GM10266 (cell line): ENCODE results near the gene MTUS2.

Experiments used
- DNase-seq: peaks from one replicate; pipeline ENCODE4 v3.0.0; 2012; ENCODE audit errors: extremely low spot score
- TF ChIP-seq, protein P1 (sequence below): IDR thresholded peaks from 2 replicates; pipeline ENCODE4 v1.5.1; 2012; ENCODE audit warnings: mild to moderate bottlenecking, low read depth; ENCODE audit not compliant: control insufficient read depth, insufficient read depth; ENCODE audit errors: missing control alignments

MTUS2 gene

DNA sequence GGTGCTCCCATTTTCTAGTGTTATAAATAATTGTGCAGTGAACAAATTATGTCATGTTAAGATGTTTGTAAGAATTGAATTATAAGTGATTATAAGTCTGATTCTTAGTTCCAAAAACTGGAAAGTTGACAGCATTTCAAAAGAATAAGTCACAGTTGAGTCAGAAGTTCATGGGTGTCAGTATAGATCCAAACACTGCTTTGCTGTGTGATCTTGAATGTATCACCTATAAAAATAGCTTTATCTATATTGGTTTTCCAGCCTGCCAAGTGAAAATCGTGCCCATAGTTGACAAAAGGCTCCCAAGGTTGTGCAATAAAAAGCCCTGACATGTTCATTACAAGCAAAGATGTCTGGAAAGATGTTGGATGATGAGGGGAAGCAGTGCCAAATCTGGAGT is 336.0 kb downstream of the MTUS2 start:
- TF ChIP-seq, protein P1, sequence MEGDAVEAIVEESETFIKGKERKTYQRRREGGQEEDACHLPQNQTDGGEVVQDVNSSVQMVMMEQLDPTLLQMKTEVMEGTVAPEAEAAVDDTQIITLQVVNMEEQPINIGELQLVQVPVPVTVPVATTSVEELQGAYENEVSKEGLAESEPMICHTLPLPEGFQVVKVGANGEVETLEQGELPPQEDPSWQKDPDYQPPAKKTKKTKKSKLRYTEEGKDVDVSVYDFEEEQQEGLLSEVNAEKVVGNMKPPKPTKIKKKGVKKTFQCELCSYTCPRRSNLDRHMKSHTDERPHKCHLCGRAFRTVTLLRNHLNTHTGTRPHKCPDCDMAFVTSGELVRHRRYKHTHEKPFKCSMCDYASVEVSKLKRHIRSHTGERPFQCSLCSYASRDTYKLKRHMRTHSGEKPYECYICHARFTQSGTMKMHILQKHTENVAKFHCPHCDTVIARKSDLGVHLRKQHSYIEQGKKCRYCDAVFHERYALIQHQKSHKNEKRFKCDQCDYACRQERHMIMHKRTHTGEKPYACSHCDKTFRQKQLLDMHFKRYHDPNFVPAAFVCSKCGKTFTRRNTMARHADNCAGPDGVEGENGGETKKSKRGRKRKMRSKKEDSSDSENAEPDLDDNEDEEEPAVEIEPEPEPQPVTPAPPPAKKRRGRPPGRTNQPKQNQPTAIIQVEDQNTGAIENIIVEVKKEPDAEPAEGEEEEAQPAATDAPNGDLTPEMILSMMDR = no peak
- DNase-seq = no peak

DNA sequence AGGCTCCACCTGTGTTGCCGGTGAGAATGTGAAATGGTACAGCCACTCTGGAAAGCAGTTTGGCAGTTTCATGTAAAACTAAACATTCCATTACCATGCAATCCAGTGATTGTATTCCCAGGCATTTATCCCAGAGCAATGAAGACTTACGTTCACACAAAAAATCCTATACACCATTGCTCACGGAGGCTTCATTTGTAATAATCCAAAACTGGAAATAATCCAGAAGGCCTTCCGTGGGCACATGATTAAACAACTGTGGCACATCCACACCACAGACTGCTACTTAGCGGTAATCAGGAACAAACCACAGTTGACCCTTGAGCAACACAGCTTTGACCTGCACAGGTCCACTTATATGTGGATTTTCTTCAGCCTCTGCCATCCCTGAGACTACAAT is 339.7 kb downstream of the MTUS2 start:
- DNase-seq = no peak
- TF ChIP-seq, protein P1 = no peak

DNA sequence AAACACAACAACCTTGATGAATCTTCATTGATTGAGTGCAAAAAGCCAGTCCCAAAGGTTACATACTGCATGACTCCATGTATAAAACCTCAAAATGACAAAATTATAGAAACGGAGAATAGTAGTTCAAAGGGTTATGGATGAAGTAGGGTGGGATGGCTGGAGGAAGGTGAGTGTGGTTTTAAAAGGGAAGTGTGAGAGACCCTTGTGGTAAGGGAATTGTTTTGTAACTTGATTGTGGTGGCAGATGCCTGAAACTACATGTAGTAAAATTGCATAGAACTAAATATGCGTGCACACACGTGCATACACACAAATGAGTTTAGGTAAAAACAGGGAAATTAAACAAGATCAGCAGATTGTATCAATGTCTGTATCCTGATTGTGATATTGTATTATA is 340.7 kb downstream of the MTUS2 start:
- TF ChIP-seq, protein P1 = no peak
- DNase-seq = no peak

DNA sequence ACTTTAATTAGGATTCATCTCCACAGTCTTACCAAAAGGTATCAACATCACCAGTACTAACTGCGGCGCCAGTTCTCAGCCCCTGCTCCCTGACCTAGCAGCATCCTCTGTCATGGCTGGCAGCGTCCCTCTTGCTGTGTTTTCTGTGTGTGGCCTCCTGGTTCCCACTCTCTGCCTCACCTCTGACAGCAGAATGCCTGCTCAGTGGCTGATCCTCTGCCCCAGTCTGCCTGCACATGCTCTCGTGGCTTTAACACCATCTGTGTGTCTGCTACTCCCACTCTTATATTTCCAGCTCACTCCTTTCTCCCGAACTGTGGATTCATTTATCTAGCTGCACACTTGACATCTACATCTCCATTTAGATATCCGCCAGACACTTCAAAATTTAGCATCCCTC is 341.5 kb downstream of the MTUS2 start:
- DNase-seq = no peak
- TF ChIP-seq, protein P1 = no peak

DNA sequence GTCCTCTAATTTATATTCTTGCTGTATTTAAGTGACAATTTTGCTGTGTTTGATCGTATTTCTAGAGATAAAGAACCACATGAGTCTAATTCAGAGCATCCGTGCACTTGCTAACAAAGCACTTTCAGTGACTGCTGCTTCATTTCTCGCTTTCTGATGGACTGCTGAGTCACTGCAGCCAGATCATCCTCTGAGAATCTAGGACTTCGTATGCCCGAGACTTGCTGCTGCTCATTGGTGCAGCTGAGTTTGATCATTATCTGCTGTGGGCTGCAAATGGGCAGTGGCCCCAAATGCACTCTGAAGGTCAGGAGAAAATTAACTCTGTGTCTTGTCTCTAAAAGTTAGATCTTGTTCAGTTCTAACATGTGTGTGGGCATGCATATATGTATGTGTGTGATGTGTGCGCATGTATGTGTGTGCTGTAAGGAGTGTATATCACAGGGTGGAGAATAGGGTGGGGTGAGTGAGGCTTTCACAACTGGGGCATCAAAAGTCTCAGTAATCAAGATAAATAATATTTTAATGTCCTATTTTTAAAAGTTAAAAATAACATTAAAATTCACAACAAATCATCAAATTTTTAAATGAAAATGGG is 342.6 kb downstream of the MTUS2 start:
- TF ChIP-seq, protein P1 = no peak
- no peak for DNase-seq

DNA sequence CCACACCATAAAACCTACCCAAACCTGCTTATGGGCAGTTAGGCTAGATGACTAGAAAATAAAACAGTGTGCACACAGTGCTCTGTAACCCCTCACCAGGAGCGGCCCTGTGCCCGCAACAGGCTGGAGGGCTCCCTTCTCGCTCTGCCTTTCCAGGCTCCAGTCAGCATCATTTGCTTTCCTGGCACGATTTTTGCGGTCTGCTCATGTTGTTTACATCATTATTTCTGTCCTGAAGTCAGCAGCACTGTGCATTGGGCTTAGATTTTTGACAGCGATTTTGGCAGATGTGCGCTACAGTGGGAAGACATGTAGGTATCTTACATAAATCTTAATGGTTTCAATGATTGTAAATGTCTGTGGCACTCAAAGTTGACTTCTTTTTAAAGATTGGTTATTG is 344.0 kb downstream of the MTUS2 start:
- TF ChIP-seq, protein P1 = no peak
- DNase-seq = no peak

DNA sequence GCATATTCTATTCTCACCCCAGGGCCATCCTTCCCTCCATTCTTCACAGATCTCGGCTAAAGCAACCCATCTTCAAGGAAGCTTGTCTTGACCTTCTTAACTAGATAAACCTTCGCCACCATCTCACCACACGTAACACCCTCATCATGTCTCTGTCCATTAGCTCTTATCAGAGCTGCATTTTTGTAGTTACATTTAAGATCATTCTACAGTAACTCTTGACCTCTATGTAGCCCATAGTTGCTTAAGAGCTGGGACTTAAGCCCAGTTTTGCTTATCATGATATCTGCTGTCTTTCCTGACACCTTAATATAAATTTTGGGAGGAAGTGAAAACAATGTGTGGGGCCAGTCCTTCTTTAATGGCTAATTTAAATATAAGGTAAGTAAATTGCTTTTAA is 345.1 kb downstream of the MTUS2 start:
- TF ChIP-seq, protein P1 = no peak

More for the DNA sequence above, 345.1 kb downstream of the MTUS2 start:
- DNase-seq = no peak
